ENCODE results near the gene TYROBP. TPM values are rescaled to one million over a fixed set of nuclear protein-coding genes. Genes with fewer than 3 reads are reported as not detected.

The TYROBP gene
- total and polyA plus RNA-seq, 2 of the 8 experiments (the other 6 are each of a cell fraction or from before 2014, with no cell fraction given): 0.18 TPM; not detected in 1

- H2AFZ ChIP-seq (ENCODE audit: low read length): no peak overlapping the region
- H3K4me2 ChIP-seq (ENCODE audit: insufficient read depth in 1 of 2, low read depth in 2 of 2, low read length in 2 of 2): peak overlapping the region; percentile 68 to 89
- no peaks in the 10 kb centered on the region for H3K27me3 ChIP-seq (replicated peaks in 1 of 4; ENCODE audit: control insufficient read depth in 3 of 4, extremely low read depth in 1 of 4, insufficient read depth in 3 of 4, low read length in 3 of 4)
- no peak overlapping the region for H3K4ac ChIP-seq (replicated peaks; ENCODE audit: insufficient read length, low read depth, low read length)
- no peak overlapping the region for H2BK20ac ChIP-seq (ENCODE audit: low read length)
- FAIRE-seq (no peak), DNase-seq (ENCODE audit: low read depth in 1 of 2, low spot score in 2 of 2) (peak in 1 of 2 experiments; percentile 78)
- H4K20me1 ChIP-seq (replicated peaks in 1 of 2; ENCODE audit: control insufficient read depth in 1 of 2, insufficient read depth in 2 of 2, low read length in 2 of 2): peaks cover 0 to 3% of the 10 kb centered on the region in 2 experiments
- peak overlapping the region; percentile 88 to 94 (median 90) for H3K4me3 ChIP-seq (ENCODE audit: extremely low read depth in 1 of 4, insufficient read depth in 2 of 4, low read depth in 3 of 4, low read length in 4 of 4)
- no peak overlapping the region; the same call in 1 of the 2 replicates for H4K8ac ChIP-seq (ENCODE audit: extremely low read depth, insufficient read depth, low read length)
- H2BK12ac ChIP-seq (ENCODE audit: low read depth, low read length): no peak overlapping the region
- CTCF ChIA-PET (ENCODE audit: partially characterized antibody): no interaction called here
- H2BK15ac ChIP-seq (ENCODE audit: low read length): no peak overlapping the region
- peak overlapping the region; percentile 60; the same call in 1 of the 2 replicates for H2BK5ac ChIP-seq (ENCODE audit: low read depth, low read length)
- peak overlapping the region; percentile 87; the same call in 1 of the 2 replicates for H3K18ac ChIP-seq (ENCODE audit: extremely low read depth, low read length)
- H3K56ac ChIP-seq (replicated peaks; ENCODE audit: insufficient read length, low read depth, low read length): peak overlapping the region; percentile 95
- no peaks in the 10 kb centered on the region; the same call in 1 of the 2 replicates for H3K79me1 ChIP-seq (ENCODE audit: low read depth, low read length)
- no peak overlapping the region for H2BK120ac ChIP-seq (replicated peaks; ENCODE audit: low read depth, low read length)
- peaks cover 0 to 14% (median 6%) of the 10 kb centered on the region in 4 experiments; a peak in 6 of 7 replicates for H3K4me1 ChIP-seq (replicated peaks in 1 of 4; ENCODE audit: control insufficient read depth in 3 of 4, insufficient read depth in 4 of 4, low read length in 3 of 4)
- H3K79me2 ChIP-seq (ENCODE audit: control insufficient read depth in 1 of 2, insufficient read depth in 2 of 2, low read length in 2 of 2): peaks cover 0 to 8% of the 10 kb centered on the region in 2 experiments; a peak in 1 of 4 replicates
- no peak overlapping the region for H3K14ac ChIP-seq (ENCODE audit: insufficient read length)
- POLR2A ChIA-PET (ENCODE audit: partially characterized antibody): interaction anchor here (1.3 kb wide), 1 partner anchor 30 kb away, joined by 3 read pairs; no protein-coding TSS in a partner anchor
- peak overlapping the region; percentile 32; the same call in 1 of the 2 replicates for H3K27ac ChIP-seq (ENCODE audit: low read depth, low read length)
- H4K91ac ChIP-seq (replicated peaks; ENCODE audit: insufficient read length, low read length): peak overlapping the region; percentile 71
- H2AK5ac ChIP-seq (ENCODE audit: low read depth, low read length): 0 out of 2 replicates have a peak overlapping the region, but pooled peaks have one; percentile 65
- H3K23me2 ChIP-seq (ENCODE audit: low read depth, low read length): peaks cover 12% of the 10 kb centered on the region
- H3K36me3 ChIP-seq (ENCODE audit: control insufficient read depth in 2 of 4, insufficient read depth in 4 of 4, low read length in 3 of 4): peaks cover 6 to 30% (median 11%) of the 10 kb centered on the region in 4 experiments
- 2% methylated on average over 18 of the region's 43 CpGs; no CpG with 5 or more reads in 1 of the 2 experiments for WGBS, 2 experiments (ENCODE audit: extremely low coverage in 1 of 2, insufficient coverage in 1 of 2, insufficient read length in 1 of 2, insufficient replicate concordance in 2 of 2, low coverage in 1 of 2, low lambda C conversion rate in 2 of 2, missing lambda C conversion rate in 1 of 2)
- no peaks in the 10 kb centered on the region for H3K9me3 ChIP-seq (ENCODE audit: insufficient read depth in 2 of 2, low read depth in 1 of 2, low read length in 1 of 2)
- H4K5ac ChIP-seq (ENCODE audit: insufficient read length, low read depth, low read length): peak overlapping the region; percentile 79
- peak overlapping the region in 3 of 4 experiments; percentile 22 to 67 (median 66); a peak in 5 of 7 replicates for H3K9ac ChIP-seq (replicated peaks in 1 of 4; ENCODE audit: extremely low read depth in 1 of 4, low read depth in 3 of 4, low read length in 3 of 4)
- H3K23ac ChIP-seq (ENCODE audit: insufficient read length): no peak overlapping the region
- TF ChIP-seq RAD21 (IDR thresholded peaks at IDR 0.05 in 1 of 2, conservative IDR thresholded peaks at IDR 0.05 in 1 of 2; ENCODE audit: low read depth in 2 of 2, low read length in 2 of 2): no peak
- 0 out of 2 replicates have a peak, but pooled peaks have one; percentile 49 for TF ChIP-seq YY1 (IDR thresholded peaks at IDR 0.05; ENCODE audit: low read depth, low read length)
- 0 out of 2 replicates have a peak, but pooled peaks have one; percentile 31 for TF ChIP-seq FOSL1 (IDR thresholded peaks at IDR 0.05; ENCODE audit: insufficient read depth, low read depth, low read length)
- peak; percentile 27; the same call in 1 of the 2 replicates for TF ChIP-seq SP1 (IDR thresholded peaks at IDR 0.05; ENCODE audit: low read depth, low read length)
- no peak for TF ChIP-seq POLR2A (IDR thresholded peaks at IDR 0.05; ENCODE audit: control extremely low read depth in 1 of 2, low read depth in 2 of 2, low read length in 2 of 2)
- peak; percentile 26; the same call in 1 of the 2 replicates for TF ChIP-seq TAF1 (IDR thresholded peaks at IDR 0.05; ENCODE audit: low read depth, low read length)
- no peak for TF ChIP-seq GABPA (IDR thresholded peaks at IDR 0.05; ENCODE audit: borderline replicate concordance, insufficient read depth, low read length)
- TF ChIP-seq CREB1 (IDR thresholded peaks at IDR 0.05): peak; percentile 81
- peak in 1 of 2 experiments; percentile 43; a peak in 2 of 4 replicates for TF ChIP-seq HDAC2 (IDR thresholded peaks at IDR 0.05; ENCODE audit: borderline replicate concordance in 1 of 2, low read depth in 2 of 2, low read length in 2 of 2)
- TF ChIP-seq, protein P1, sequence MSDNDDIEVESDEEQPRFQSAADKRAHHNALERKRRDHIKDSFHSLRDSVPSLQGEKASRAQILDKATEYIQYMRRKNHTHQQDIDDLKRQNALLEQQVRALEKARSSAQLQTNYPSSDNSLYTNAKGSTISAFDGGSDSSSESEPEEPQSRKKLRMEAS (IDR thresholded peaks at IDR 0.05): peak; percentile 19; the same call in 1 of the 2 replicates
These were observed 8.4 kb downstream of the TYROBP start for GRCh38 chr19:35899547-35900214.

All from H1 (cell line).